Activated naive CD4-positive, alpha-beta T cell treated with anti-CD3 and anti-CD28 coated beads, Interleukin-2, amount 10 ng/mL, durations not matched to agents 7 days and 5 days (primary cell): ENCODE results near the gene TMEM191B.
"Not testable (repeated sequence)": the region's sequence is repeated elsewhere in the genome, so short reads cannot be mapped to it uniquely, and the experiment has no call there.

Experiments
- CTCF ChIA-PET: fragments of 350-600 bp; sonication (Branson Sonifier 250); formaldehyde crosslinking; loops from one replicate; lab custom pipeline; 2021; ENCODE audit warnings: antibody characterized with exemption; lab: Charles Lee
- DNase-seq: peaks from one replicate; pipeline ENCODE4 v3.0.0-alpha.2; 2020
- H3K27ac Mint-ChIP-seq: one replicate; pipeline ENCODE4 v1.8.0; 2021; ENCODE audit warnings: mild to moderate bottlenecking, moderate library complexity, mixed read lengths
- H3K27me3 Mint-ChIP-seq: one replicate; pipeline ENCODE4 v1.8.0; 2021; ENCODE audit warnings: mild to moderate bottlenecking, mixed read lengths
- H3K36me3 Mint-ChIP-seq: one replicate; pipeline ENCODE4 v1.8.0; 2021; ENCODE audit warnings: mixed read lengths
- H3K4me1 Mint-ChIP-seq: one replicate; pipeline ENCODE4 v1.8.0; 2021; ENCODE audit warnings: mixed read lengths
- H3K4me3 Mint-ChIP-seq: one replicate; pipeline ENCODE4 v1.8.0; 2021; ENCODE audit warnings: mild to moderate bottlenecking, moderate library complexity, mixed read lengths
- H3K9me3 Mint-ChIP-seq: one replicate; pipeline ENCODE4 v1.8.0; 2021; ENCODE audit warnings: mixed read lengths

TMEM191B gene

DNA sequence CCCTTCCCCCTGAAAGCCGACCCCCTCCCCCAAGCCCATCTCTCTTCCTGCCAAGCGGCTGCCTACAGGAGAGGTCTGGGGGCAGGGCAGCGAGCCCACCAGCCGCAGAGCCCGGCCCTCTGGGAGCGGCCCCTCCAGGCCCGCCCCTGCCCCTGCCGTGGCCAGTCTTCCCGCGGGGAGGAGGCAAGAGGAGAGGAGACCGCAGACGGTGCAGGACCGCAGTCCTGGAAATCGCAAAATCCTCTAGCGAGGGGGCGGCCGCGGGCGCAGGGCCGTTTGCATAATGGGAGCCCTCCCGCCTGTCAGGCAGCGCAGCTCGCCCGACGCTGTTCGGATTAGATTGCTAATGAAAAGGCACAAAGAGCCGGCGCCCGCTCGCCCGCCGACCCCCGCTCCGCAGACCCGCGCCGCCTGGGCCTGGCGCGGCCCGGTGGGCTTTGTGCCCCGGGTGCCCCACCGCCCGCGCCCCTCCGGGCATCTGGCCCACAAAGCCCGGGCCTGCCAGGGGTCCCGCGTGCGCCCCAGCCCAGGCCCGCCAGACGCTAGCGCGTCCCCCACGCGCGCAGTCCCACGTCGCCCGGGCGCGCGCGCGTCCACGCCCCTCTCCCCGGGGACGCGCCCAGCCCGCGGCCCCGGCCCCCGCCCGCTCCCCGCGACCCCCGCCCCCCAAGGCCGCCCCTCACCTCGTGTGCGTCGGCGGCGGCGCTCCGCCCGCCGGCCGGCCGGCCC, 49.7 kb downstream of the TMEM191B start:
- H3K27ac Mint-ChIP-seq, H3K27me3 Mint-ChIP-seq, H3K4me3 Mint-ChIP-seq, H3K36me3 Mint-ChIP-seq, H3K9me3 Mint-ChIP-seq, CTCF ChIA-PET, DNase-seq, H3K4me1 Mint-ChIP-seq: not testable (repeated sequence)

DNA sequence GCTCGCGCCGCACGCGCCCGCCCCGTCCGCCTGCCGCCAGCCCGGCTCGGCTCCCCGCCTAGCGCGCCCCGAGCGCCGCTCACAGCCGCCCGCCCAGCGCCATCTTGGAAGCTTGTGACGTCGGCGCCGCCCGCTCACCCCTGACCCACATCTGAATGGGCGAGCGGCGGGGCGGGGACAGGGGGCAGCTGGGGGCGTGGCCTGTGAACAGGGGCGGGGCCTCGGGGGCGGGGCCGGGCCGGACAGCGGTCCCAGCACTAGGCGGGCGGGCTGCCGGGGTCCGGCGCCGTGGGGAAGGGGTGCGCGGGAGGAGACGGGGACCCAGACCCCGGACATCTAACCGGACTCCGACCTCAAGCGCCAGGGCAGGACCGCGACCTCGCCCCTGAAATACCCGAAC, 50.2 kb downstream of the TMEM191B start:
- H3K27ac Mint-ChIP-seq, DNase-seq, H3K4me3 Mint-ChIP-seq, CTCF ChIA-PET, H3K27me3 Mint-ChIP-seq, H3K9me3 Mint-ChIP-seq, H3K4me1 Mint-ChIP-seq, H3K36me3 Mint-ChIP-seq: not testable (repeated sequence)
